ENCODE measurements around the gene PSTPIP1. TPM values are rescaled to one million over a fixed set of nuclear protein-coding genes. Genes with fewer than 3 reads are reported as not detected.
A peak's percentile ranks its signal among the peaks of the same experiment; 100 is the strongest.

Gene PSTPIP1
- total and polyA plus RNA-seq, 9 of the 15 experiments (the other 6 are each of a cell fraction or from before 2014, with no cell fraction given), result not detected

- Histone ChIP-seq H3K4me2 (ENCODE audit: insufficient read depth, low read length) (no peak overlapping the region), H3K79me2 (ENCODE audit: control insufficient read depth, insufficient read depth, low read length) (no peaks in the 10 kb centered on the region), H4K20me1 (replicated peaks; ENCODE audit: control insufficient read depth, insufficient read depth, low read length) (no peaks in the 10 kb centered on the region), H3K36me3 (ENCODE audit: control insufficient read depth, insufficient read depth, low read length) (0 out of 3 replicates have a peak, but pooled peaks cover 4% of the 10 kb centered on the region), H3K4me3 (no peak overlapping the region), H3K27ac (ENCODE audit: extremely low read depth, low read depth, low read length) (no peak overlapping the region), H3K27me3 (ENCODE audit: control insufficient read depth in 2 of 2, insufficient read depth in 2 of 2, low read length in 2 of 2) (no peaks in the 10 kb centered on the region), H3K9me1 (ENCODE audit: control insufficient read depth, insufficient read depth, low read length) (peaks cover 4% of the 10 kb centered on the region), H3K9me3 (replicated peaks; ENCODE audit: control insufficient read depth, insufficient read depth, low read depth, low read length) (no peaks in the 10 kb centered on the region), H3K9ac (ENCODE audit: insufficient read depth in 1 of 2, low read depth in 2 of 2, low read length in 2 of 2) (no peak overlapping the region; a peak in 1 of 4 replicates), H2AFZ (ENCODE audit: low read depth, low read length) (no peak overlapping the region), H3K4me1 (replicated peaks in 1 of 2; ENCODE audit: control insufficient read depth in 2 of 2, insufficient read depth in 2 of 2, low read length in 2 of 2) (peaks cover 0 to 43% of the 10 kb centered on the region in 2 experiments; a peak in 1 of 5 replicates)
- ChIA-PET POLR2A (interaction anchor here (1.6 kb wide), 1 partner anchor 9 kb away, joined by 3 read pairs; no protein-coding TSS in a partner anchor), CTCF (ENCODE audit: low intra/inter-chr PET ratio) (no interaction called here)
- DNase-seq (ENCODE audit: extremely low read depth in 1 of 4, low spot score in 3 of 4), result no peak
- no peak for ATAC-seq
- 42% methylated on average over 12 of the region's 13 CpGs for WGBS (ENCODE audit: insufficient coverage, low coverage, missing lambda C conversion rate)
- intact Hi-C loops (cut with micrococcal nuclease), result no loop called here
- in situ Hi-C loops (cut with MboI), result no loop called here
- BruUV-seq (replicated peaks), result no TSS peak
- TF ChIP-seq POLR2G (IDR thresholded peaks at IDR 0.05; ENCODE audit: low read depth, low read length) (peak; percentile 36; the same call in 1 of the 2 replicates), ATF1 (CRISPR knock-in tag; IDR thresholded peaks at IDR 0.05) (no peak), ATF1 (tag; IDR thresholded peaks at IDR 0.05) (no peak)
- no peak for FAIRE-seq
Observed at GRCh38 chr15:77033729-77034671, 39.1 kb downstream of the PSTPIP1 start.

All from K562 (cell line).